ENCODE results near the gene LHX4.
A peak's percentile ranks its signal among the peaks of the same experiment; 100 is the strongest.
"Not testable (repeated sequence)": the region's sequence is repeated elsewhere in the genome, so short reads cannot be mapped to it uniquely, and the experiment has no call there.

The LHX4 gene

GRCh38 chr1:180197231-180197630 is 32.8 kb upstream of the LHX4 start:
- no peak for DNase-seq (ENCODE audit: low read depth in 2 of 2)

- no peak for DNase-seq (ENCODE audit: low read depth in 2 of 2)
These were observed 31.9 kb upstream of the LHX4 start for GRCh38 chr1:180198196-180198595.

GRCh38 chr1:180198611-180199010 is 31.5 kb upstream of the LHX4 start:
- no peak for DNase-seq (ENCODE audit: low read depth in 2 of 2)

- no peak for DNase-seq (ENCODE audit: low read depth in 2 of 2)
These were observed 31.0 kb upstream of the LHX4 start for GRCh38 chr1:180199018-180199417.

- DNase-seq (ENCODE audit: low read depth in 2 of 2), result no peak
These were observed 28.4 kb upstream of the LHX4 start for GRCh38 chr1:180201451-180202200.

GRCh38 chr1:180202588-180202987 is 27.5 kb upstream of the LHX4 start:
- DNase-seq (ENCODE audit: low read depth in 2 of 2), result not testable (repeated sequence)

- no peak for DNase-seq (ENCODE audit: low read depth in 2 of 2)
These were observed 25.8 kb upstream of the LHX4 start for GRCh38 chr1:180204231-180204630.

- DNase-seq (ENCODE audit: low read depth in 2 of 2), result no peak
These were observed 23.5 kb upstream of the LHX4 start for GRCh38 chr1:180206581-180206980.

GRCh38 chr1:180208264-180208663 is 21.8 kb upstream of the LHX4 start:
- DNase-seq (ENCODE audit: low read depth in 2 of 2), result no peak

- no peak for DNase-seq (ENCODE audit: low read depth in 2 of 2)
These were observed 19.9 kb upstream of the LHX4 start for GRCh38 chr1:180210008-180210620.

- DNase-seq (ENCODE audit: low read depth in 2 of 2), result no peak
These were observed 18.8 kb upstream of the LHX4 start for GRCh38 chr1:180211156-180211859.

- no peak for DNase-seq (ENCODE audit: low read depth in 2 of 2)
These were observed 18.2 kb upstream of the LHX4 start for GRCh38 chr1:180211860-180212229.

GRCh38 chr1:180213401-180214170 is 16.5 kb upstream of the LHX4 start:
- DNase-seq (ENCODE audit: low read depth in 2 of 2), result peak in 1 of 2 donors; percentile 37

GRCh38 chr1:180215856-180216625 is 14.0 kb upstream of the LHX4 start:
- no peak for DNase-seq (ENCODE audit: low read depth in 2 of 2)

GRCh38 chr1:180217006-180217405 is 13.1 kb upstream of the LHX4 start:
- no peak for DNase-seq (ENCODE audit: low read depth in 2 of 2)

- DNase-seq (ENCODE audit: low read depth in 2 of 2), result no peak
These were observed 11.0 kb upstream of the LHX4 start for GRCh38 chr1:180218806-180219765.

- no peak for DNase-seq (ENCODE audit: low read depth in 2 of 2)
These were observed 10.3 kb upstream of the LHX4 start for GRCh38 chr1:180219776-180220175.

GRCh38 chr1:180221462-180221861 is 8.6 kb upstream of the LHX4 start:
- DNase-seq (ENCODE audit: low read depth in 2 of 2), result no peak

- no peak for DNase-seq (ENCODE audit: low read depth in 2 of 2)
These were observed 5.2 kb upstream of the LHX4 start for GRCh38 chr1:180224902-180225301.

GRCh38 chr1:180225403-180225802 is 4.7 kb upstream of the LHX4 start:
- DNase-seq (ENCODE audit: low read depth in 2 of 2), result no peak

All from activated CD4-positive, alpha-beta T cell treated with anti-CD3 and anti-CD28 coated beads for 24 hours (primary cell).